COR-L47 (cell line): ENCODE results near the gene TNK2.
"Not testable (repeated sequence)": the region's sequence is repeated elsewhere in the genome, so short reads cannot be mapped to it uniquely, and the experiment has no call there.

ENCODE experiments used
- DNase-seq: peaks from one replicate; lab custom pipeline; 2025; lab: John Stamatoyannopoulos, UW

Gene TNK2

GRCh38 chr3:195821403-195822130, 86.8 kb downstream of the TNK2 start:
- DNase-seq = no peak

- no peak for DNase-seq
Observed at GRCh38 chr3:195820901-195821300, 87.5 kb downstream of the TNK2 start.

- DNase-seq = no peak
Observed at GRCh38 chr3:195820186-195820585, 88.2 kb downstream of the TNK2 start.

- no peak for DNase-seq
Observed at GRCh38 chr3:195818301-195818700, 90.0 kb downstream of the TNK2 start.

- DNase-seq = no peak
Observed at GRCh38 chr3:195817578-195818135, 90.7 kb downstream of the TNK2 start.

- not testable (repeated sequence) for DNase-seq
Observed at GRCh38 chr3:195816276-195816913, 92.0 kb downstream of the TNK2 start.

- no peak for DNase-seq
Observed at GRCh38 chr3:195815169-195815771, 93.1 kb downstream of the TNK2 start.

GRCh38 chr3:195813916-195814640, 94.3 kb downstream of the TNK2 start:
- no peak for DNase-seq
